CD4-positive, alpha-beta T cell treated with Interleukin-10 for 1 hour (primary cell): ENCODE measurements around the gene USP37.
A peak's percentile ranks its signal among the peaks of the same experiment; 100 is the strongest.
"Not testable (repeated sequence)": the region's sequence is repeated elsewhere in the genome, so short reads cannot be mapped to it uniquely, and the experiment has no call there.

Experiments used
- DNase-seq: peaks from one replicate; pipeline ENCODE4 v3.0.0-alpha.2; 2020

Gene USP37

GRCh38 chr2:218568190-218569037 lies at the start of gene USP37, which contains the start of gene CNOT9:
USP37 (minus strand) TSS chr2:218568351; CDS start chr2:218558653, 9,698 bp downstream.
CNOT9 (plus strand) TSS chr2:218568839; CDS start chr2:218568955, 116 bp downstream.
- peak; percentile 100 for DNase-seq

GRCh38 chr2:218615868-218616315 lies 47.7 kb upstream of the USP37 start:
- DNase-seq, result no peak

- no peak for DNase-seq
Observed at GRCh38 chr2:218607436-218608115, 39.4 kb upstream of the USP37 start, which contains the start of gene PLCD4. PLCD4 (plus strand) TSS chr2:218607899; CDS start chr2:218615740, 7,841 bp downstream.

- no peak for DNase-seq
Observed at GRCh38 chr2:218605432-218605831, 37.3 kb upstream of the USP37 start.

GRCh38 chr2:218585541-218585940 lies 17.4 kb upstream of the USP37 start:
- no peak for DNase-seq

GRCh38 chr2:218583983-218584850 lies 16.1 kb upstream of the USP37 start:
- no peak for DNase-seq

- DNase-seq, result no peak
Observed at GRCh38 chr2:218582076-218582475, 13.9 kb upstream of the USP37 start.

- DNase-seq, result no peak
Observed at GRCh38 chr2:218578272-218578877, 10.2 kb upstream of the USP37 start.

GRCh38 chr2:218577482-218578220 lies 9.5 kb upstream of the USP37 start:
- no peak for DNase-seq

- DNase-seq, result no peak
Observed at GRCh38 chr2:218576854-218577253, 8.7 kb upstream of the USP37 start.

- DNase-seq, result no peak
Observed at GRCh38 chr2:218570850-218571249, 2.7 kb upstream of the USP37 start.

- peak; percentile 56 for DNase-seq
Observed at GRCh38 chr2:218569661-218570500, 1.7 kb upstream of the USP37 start.

GRCh38 chr2:218569038-218569431 lies 884 bp upstream of the USP37 start:
- DNase-seq, result peak; percentile 80

- no peak for DNase-seq
Observed at GRCh38 chr2:218567797-218568189, 358 bp downstream of the USP37 start.

- DNase-seq, result no peak
Observed at GRCh38 chr2:218566296-218566695, 1.9 kb downstream of the USP37 start.

GRCh38 chr2:218564056-218564455 lies 4.1 kb downstream of the USP37 start:
- no peak for DNase-seq

- DNase-seq, result no peak
Observed at GRCh38 chr2:218558986-218559385, 9.2 kb downstream of the USP37 start.

GRCh38 chr2:218557941-218558340 lies 10.2 kb downstream of the USP37 start:
- DNase-seq, result no peak

GRCh38 chr2:218555527-218555926 lies 12.6 kb downstream of the USP37 start:
- DNase-seq, result no peak

GRCh38 chr2:218554225-218554624 lies 13.9 kb downstream of the USP37 start:
- not testable (repeated sequence) for DNase-seq

- DNase-seq, result no peak
Observed at GRCh38 chr2:218547978-218548377, 20.2 kb downstream of the USP37 start.
